GM18517 (cell line): Measurements from ENCODE around the gene NSG2.

ENCODE experiments used
- ATAC-seq: cut with Tn5 transposase; IDR thresholded peaks from one replicate; pipeline ENCODE4 v1.9.1; 2021; ENCODE audit warnings: mild to moderate bottlenecking, moderate library complexity; ENCODE audit not compliant: unreplicated experiment

Gene NSG2

GRCh38 chr5:174058433-174059122 is 13.1 kb downstream of the NSG2 start:
- no peak for ATAC-seq

GRCh38 chr5:174059247-174059646 is 13.7 kb downstream of the NSG2 start:
- ATAC-seq, result no peak

GRCh38 chr5:174063082-174063756 is 17.7 kb downstream of the NSG2 start:
- no peak for ATAC-seq

- ATAC-seq, result no peak
These were observed 18.7 kb downstream of the NSG2 start for GRCh38 chr5:174064171-174064570.

GRCh38 chr5:174065528-174066197 is 20.2 kb downstream of the NSG2 start:
- ATAC-seq, result no peak

GRCh38 chr5:174067499-174067898 is 22.0 kb downstream of the NSG2 start:
- ATAC-seq, result no peak

- ATAC-seq, result no peak
These were observed 26.0 kb downstream of the NSG2 start for GRCh38 chr5:174071484-174071883.

- ATAC-seq, result no peak
These were observed 27.7 kb downstream of the NSG2 start for GRCh38 chr5:174073122-174073660.

- no peak for ATAC-seq
These were observed 28.9 kb downstream of the NSG2 start for GRCh38 chr5:174074369-174074768.

GRCh38 chr5:174078416-174078815 is 32.9 kb downstream of the NSG2 start:
- ATAC-seq, result no peak

GRCh38 chr5:174082286-174082685 is 36.8 kb downstream of the NSG2 start:
- no peak for ATAC-seq

- ATAC-seq, result no peak
These were observed 37.7 kb downstream of the NSG2 start for GRCh38 chr5:174083056-174083827.

- no peak for ATAC-seq
These were observed 39.2 kb downstream of the NSG2 start for GRCh38 chr5:174084691-174085154.

- ATAC-seq, result no peak
These were observed 41.2 kb downstream of the NSG2 start for GRCh38 chr5:174086751-174087150.

GRCh38 chr5:174087783-174088182 is 42.3 kb downstream of the NSG2 start:
- ATAC-seq, result no peak

GRCh38 chr5:174090129-174090528 is 44.6 kb downstream of the NSG2 start:
- no peak for ATAC-seq

GRCh38 chr5:174093123-174093522 is 47.6 kb downstream of the NSG2 start:
- ATAC-seq, result no peak

- ATAC-seq, result no peak
These were observed 49.5 kb downstream of the NSG2 start for GRCh38 chr5:174094857-174095606.

GRCh38 chr5:174096619-174097018 is 51.1 kb downstream of the NSG2 start:
- ATAC-seq, result no peak

- ATAC-seq, result no peak
These were observed 52.1 kb downstream of the NSG2 start for GRCh38 chr5:174097486-174098185.
